H1 (cell line): ENCODE data around the gene TTC29. TPM values are rescaled to one million over a fixed set of nuclear protein-coding genes. Genes with fewer than 3 reads are reported as not detected.

Experiments used
- FOSL1 ChIP-seq: IDR thresholded peaks from 2 replicates; pipeline ENCODE4 v1.6.1; 2011; ENCODE audit warnings: mild to moderate bottlenecking, low read depth, low read length, moderate library complexity; ENCODE audit not compliant: insufficient read depth
- RAD21 ChIP-seq, 2 experiments: IDR thresholded peaks in 1 of 2; conservative IDR thresholded peaks in 1 of 2; 2 replicates each; pipeline ENCODE4 v1.6.1; 2011; ENCODE audit warnings: low read depth in 2 of 2, low read length in 2 of 2, improper control_type of control experiment in 1 of 2, inconsistent platforms in 1 of 2, mild to moderate bottlenecking in 1 of 2, moderate library complexity in 1 of 2
- polyA plus RNA-seq, 7 experiments: library from polyadenylated mRNA; depleted of rRNA in 3 of 7; stranded (reverse) in 5 of 7; unstranded in 2 of 7; fragments of >200 nt in 5 of 7; fragments of 200-250 nt in 2 of 7; gene quantifications; 1 replicate in 5 of 7; 2 replicates in 1 of 7; 4 replicates in 1 of 7; pipeline versions ENCODE4 v1.2.1 to v1.2.3, GENCODE V29; 2011 to 2013; ENCODE audit warnings: missing spikeins in 2 of 7, mixed read lengths in 2 of 7
- total RNA-seq: library from RNA; stranded (reverse); fragmentation: NEBNext Ultra II Directional; extraction: Animal tissue kit (Norgen Biotek cat#: 25700); gene quantifications from 2 replicates; pipeline ENCODE4 v1.2.1, GENCODE V29; 2021
- TF ChIP-seq, protein P1 (sequence below): fragments of 300-600 bp; sonication (generic); IDR thresholded peaks from 2 replicates; pipeline ENCODE4 v1.7.1; 2012; ENCODE audit warnings: low read length, moderate library complexity, mild to moderate bottlenecking, inconsistent platforms; ENCODE audit not compliant: insufficient replicate concordance

TTC29 gene
- total and polyA plus RNA-seq, 2 of the 8 experiments (the other 6 are each of a cell fraction or from before 2014, with no cell fraction given) = 0.28 TPM; not detected in 1

DNA sequence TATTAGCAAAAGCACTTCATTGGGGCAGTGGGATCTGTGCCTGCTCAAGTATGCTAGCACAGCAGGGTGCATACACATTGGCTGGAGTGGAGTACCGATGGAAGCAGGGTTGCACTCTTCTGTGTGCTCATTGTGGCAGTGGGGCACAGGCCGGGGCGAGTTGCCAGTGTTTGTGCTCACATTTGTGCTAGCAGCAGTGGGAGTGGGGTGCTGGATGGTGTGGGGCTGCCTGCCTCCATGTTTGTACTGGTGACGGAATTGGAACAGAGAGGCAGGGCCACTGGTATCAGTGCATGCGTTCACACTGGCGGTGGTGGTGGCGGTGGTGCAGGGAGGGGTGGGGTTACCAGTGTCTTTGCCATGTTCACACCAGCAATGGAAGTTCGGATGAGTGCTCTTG, 169.0 kb downstream of the TTC29 start (continued):
- TF ChIP-seq, protein P1, sequence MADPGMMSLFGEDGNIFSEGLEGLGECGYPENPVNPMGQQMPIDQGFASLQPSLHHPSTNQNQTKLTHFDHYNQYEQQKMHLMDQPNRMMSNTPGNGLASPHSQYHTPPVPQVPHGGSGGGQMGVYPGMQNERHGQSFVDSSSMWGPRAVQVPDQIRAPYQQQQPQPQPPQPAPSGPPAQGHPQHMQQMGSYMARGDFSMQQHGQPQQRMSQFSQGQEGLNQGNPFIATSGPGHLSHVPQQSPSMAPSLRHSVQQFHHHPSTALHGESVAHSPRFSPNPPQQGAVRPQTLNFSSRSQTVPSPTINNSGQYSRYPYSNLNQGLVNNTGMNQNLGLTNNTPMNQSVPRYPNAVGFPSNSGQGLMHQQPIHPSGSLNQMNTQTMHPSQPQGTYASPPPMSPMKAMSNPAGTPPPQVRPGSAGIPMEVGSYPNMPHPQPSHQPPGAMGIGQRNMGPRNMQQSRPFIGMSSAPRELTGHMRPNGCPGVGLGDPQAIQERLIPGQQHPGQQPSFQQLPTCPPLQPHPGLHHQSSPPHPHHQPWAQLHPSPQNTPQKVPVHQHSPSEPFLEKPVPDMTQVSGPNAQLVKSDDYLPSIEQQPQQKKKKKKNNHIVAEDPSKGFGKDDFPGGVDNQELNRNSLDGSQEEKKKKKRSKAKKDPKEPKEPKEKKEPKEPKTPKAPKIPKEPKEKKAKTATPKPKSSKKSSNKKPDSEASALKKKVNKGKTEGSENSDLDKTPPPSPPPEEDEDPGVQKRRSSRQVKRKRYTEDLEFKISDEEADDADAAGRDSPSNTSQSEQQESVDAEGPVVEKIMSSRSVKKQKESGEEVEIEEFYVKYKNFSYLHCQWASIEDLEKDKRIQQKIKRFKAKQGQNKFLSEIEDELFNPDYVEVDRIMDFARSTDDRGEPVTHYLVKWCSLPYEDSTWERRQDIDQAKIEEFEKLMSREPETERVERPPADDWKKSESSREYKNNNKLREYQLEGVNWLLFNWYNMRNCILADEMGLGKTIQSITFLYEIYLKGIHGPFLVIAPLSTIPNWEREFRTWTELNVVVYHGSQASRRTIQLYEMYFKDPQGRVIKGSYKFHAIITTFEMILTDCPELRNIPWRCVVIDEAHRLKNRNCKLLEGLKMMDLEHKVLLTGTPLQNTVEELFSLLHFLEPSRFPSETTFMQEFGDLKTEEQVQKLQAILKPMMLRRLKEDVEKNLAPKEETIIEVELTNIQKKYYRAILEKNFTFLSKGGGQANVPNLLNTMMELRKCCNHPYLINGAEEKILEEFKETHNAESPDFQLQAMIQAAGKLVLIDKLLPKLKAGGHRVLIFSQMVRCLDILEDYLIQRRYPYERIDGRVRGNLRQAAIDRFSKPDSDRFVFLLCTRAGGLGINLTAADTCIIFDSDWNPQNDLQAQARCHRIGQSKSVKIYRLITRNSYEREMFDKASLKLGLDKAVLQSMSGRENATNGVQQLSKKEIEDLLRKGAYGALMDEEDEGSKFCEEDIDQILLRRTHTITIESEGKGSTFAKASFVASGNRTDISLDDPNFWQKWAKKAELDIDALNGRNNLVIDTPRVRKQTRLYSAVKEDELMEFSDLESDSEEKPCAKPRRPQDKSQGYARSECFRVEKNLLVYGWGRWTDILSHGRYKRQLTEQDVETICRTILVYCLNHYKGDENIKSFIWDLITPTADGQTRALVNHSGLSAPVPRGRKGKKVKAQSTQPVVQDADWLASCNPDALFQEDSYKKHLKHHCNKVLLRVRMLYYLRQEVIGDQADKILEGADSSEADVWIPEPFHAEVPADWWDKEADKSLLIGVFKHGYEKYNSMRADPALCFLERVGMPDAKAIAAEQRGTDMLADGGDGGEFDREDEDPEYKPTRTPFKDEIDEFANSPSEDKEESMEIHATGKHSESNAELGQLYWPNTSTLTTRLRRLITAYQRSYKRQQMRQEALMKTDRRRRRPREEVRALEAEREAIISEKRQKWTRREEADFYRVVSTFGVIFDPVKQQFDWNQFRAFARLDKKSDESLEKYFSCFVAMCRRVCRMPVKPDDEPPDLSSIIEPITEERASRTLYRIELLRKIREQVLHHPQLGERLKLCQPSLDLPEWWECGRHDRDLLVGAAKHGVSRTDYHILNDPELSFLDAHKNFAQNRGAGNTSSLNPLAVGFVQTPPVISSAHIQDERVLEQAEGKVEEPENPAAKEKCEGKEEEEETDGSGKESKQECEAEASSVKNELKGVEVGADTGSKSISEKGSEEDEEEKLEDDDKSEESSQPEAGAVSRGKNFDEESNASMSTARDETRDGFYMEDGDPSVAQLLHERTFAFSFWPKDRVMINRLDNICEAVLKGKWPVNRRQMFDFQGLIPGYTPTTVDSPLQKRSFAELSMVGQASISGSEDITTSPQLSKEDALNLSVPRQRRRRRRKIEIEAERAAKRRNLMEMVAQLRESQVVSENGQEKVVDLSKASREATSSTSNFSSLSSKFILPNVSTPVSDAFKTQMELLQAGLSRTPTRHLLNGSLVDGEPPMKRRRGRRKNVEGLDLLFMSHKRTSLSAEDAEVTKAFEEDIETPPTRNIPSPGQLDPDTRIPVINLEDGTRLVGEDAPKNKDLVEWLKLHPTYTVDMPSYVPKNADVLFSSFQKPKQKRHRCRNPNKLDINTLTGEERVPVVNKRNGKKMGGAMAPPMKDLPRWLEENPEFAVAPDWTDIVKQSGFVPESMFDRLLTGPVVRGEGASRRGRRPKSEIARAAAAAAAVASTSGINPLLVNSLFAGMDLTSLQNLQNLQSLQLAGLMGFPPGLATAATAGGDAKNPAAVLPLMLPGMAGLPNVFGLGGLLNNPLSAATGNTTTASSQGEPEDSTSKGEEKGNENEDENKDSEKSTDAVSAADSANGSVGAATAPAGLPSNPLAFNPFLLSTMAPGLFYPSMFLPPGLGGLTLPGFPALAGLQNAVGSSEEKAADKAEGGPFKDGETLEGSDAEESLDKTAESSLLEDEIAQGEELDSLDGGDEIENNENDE = no peak
- no peak for TF ChIP-seq RAD21 (IDR thresholded peaks at IDR 0.05 in 1 of 2, conservative IDR thresholded peaks at IDR 0.05 in 1 of 2; ENCODE audit: low read depth in 2 of 2, low read length in 2 of 2)
- TF ChIP-seq FOSL1 = no peak
